Hepatocyte (in vitro differentiated cells): ENCODE measurements around the gene DPAGT1.

Experiments used
- CTCF ChIP-seq: fragments of 200-600 bp; sonication (generic); IDR thresholded peaks from 2 replicates; pipeline ENCODE4 v1.5.1; 2016; ENCODE audit warnings: antibody characterized with exemption, mild to moderate bottlenecking; ENCODE audit not compliant: poor library complexity
- EZH2 ChIP-seq: fragments of 200-600 bp; sonication (generic); IDR thresholded peaks from 2 replicates; pipeline ENCODE4 v1.6.1; 2016; ENCODE audit warnings: antibody characterized with exemption, mild to moderate bottlenecking, borderline replicate concordance
- EZH2phosphoT487 ChIP-seq: fragments of 200-600 bp; sonication (generic); IDR thresholded peaks from one replicate; pipeline ENCODE4 v1.6.1; 2018; ENCODE audit warnings: antibody characterized with exemption, mild to moderate bottlenecking, low read depth, moderate library complexity; ENCODE audit not compliant: unreplicated experiment, severe bottlenecking

DNA sequence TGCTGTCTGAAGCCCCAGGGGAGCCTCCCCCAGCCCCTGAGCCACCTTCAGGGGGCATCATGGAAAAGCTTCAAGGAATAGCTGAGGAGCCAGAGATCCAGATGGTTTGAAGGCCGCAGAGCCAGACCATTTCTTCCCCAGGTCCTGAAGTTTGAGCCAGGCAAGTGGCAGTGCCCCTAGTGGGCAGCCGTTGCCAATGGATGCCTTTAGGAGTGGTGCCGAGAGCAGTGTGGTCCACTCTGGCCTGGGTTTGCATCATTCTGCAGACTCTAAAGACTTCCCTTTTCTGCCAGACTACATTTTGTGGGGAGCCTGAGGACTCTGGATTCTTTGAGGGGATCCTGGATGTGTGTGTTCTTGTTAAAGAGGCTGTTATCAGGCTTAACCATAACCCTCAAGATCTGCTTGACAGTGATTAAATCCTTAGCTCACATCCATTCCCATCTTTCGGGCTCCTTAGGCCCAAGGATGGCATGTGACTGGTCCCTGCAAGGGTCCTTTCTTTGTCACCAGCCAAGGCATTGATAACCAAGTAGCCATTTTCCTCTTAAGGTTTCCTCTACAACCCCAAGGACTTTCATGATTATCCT is 32.8 kb upstream of the DPAGT1 start:
- TF ChIP-seq CTCF (peak; percentile 32), EZH2phosphoT487 (no peak), EZH2 (no peak)
